Pancreas (tissue), 10 donors: Measurements from ENCODE around the gene CARD18. TPM values are rescaled to one million over a fixed set of nuclear protein-coding genes. Genes with fewer than 3 reads are reported as not detected.
"Not testable (repeated sequence)": the region's sequence is repeated elsewhere in the genome, so short reads cannot be mapped to it uniquely, and the experiment has no call there.

Experiments
- ATAC-seq, 4 donors: fragments of 200-7000 bp; cut with Tn5 transposase; one replicate each; pipeline versions ENCODE4 v1.8.0 to v1.9.1; 2020; ENCODE audit warnings: mild to moderate bottlenecking in 4 of 4, moderate library complexity in 4 of 4
- DNase-seq, 6 donors: peaks; one replicate each; pipeline ENCODE4 v3.0.0-alpha.2; 2020
- FAIRE-seq: peaks from 2 replicates; lab custom pipeline; 2012; peaks lifted over from hg19 to GRCh38; lab: Jason Lieb, UNC
- H3K27ac ChIP-seq, 4 donors: fragments of 200-600 bp; sonication (generic); 1 replicate in 3 of 4; 2 replicates in 1 of 4; pipeline versions ENCODE4 v1.5.0 to v1.8.0; 2020
- H3K27me3 ChIP-seq, 4 donors: fragments of 200-600 bp; one replicate each; pipeline ENCODE4 v1.8.0; 2021
- H3K36me3 ChIP-seq, 3 donors: fragments of 200-600 bp; sonication (generic) in 1 of 3; one replicate each; pipeline versions ENCODE4 v1.5.0 to v1.8.0; 2020 to 2021
- H3K4me1 ChIP-seq, 3 donors: fragments of 200-600 bp; one replicate each; pipeline ENCODE4 v1.8.0; 2021
- H3K4me3 ChIP-seq, 4 donors: fragments of 200-600 bp; sonication (generic) in 2 of 4; one replicate each; pipeline versions ENCODE4 v1.5.0 to v1.8.0; 2020 to 2021
- H3K9me3 ChIP-seq, 4 donors: fragments of 200-600 bp; one replicate each; pipeline ENCODE4 v1.8.0; 2021
- CTCF ChIP-seq, 4 donors: fragments of 200-600 bp; sonication (generic) in 3 of 4; IDR thresholded peaks; one replicate each; pipeline versions ENCODE4 v1.5.0 to v1.8.0; 2021; ENCODE audit warnings: antibody characterized with exemption in 4 of 4
- WGBS, 2 donors: extraction: QIAGEN DNeasy Blood & Tissue Kit; methylation state at CpG; one replicate each; pipeline ENCODE4 v1.1.7; 2013; 5-methylcytosine and 5-hydroxymethylcytosine counted together
- intact Hi-C, 3 donors: fragments of 100-400 bp; cut with DNase I; formaldehyde crosslinking; loops; one replicate each; pipeline versions ENCODE4 v1.11.1 to v1.14.2; 2022
- polyA plus RNA-seq, 2 donors: library from polyadenylated mRNA; stranded (reverse); fragments of 200-250 nt; gene quantifications; one replicate each; pipeline ENCODE4 v1.2.3, GENCODE V29; 2013
- total RNA-seq, 6 donors: library from RNA; stranded (reverse); fragmentation: NEBNext Ultra II Directional in 4 of 6; extraction: Animal tissue kit (Norgen Biotek cat#: 25700) in 4 of 6; gene quantifications; one replicate each; pipeline versions ENCODE4 v1.2.1 to v1.2.4, GENCODE V29; 2021 to 2023
- donor health status: healthy with polysubstance abuse.
- donor health status: DM: no; HTN: no; CAD: no; lungs with moderate emphysema.
- donor health status: DM: no; HTN: no; CAD: no.
- donor health status: control.
- donor health status: control.
- donor health status: Bipolar disorder and iron deficiency.
- donor health status: DM: yes; HTN: yes; CAD: no.
- donor health status: DM: no; HTN: no; CAD: no.
- donor health status: DM: no; HTN: no; CAD: no.
- donor health status: DM: yes; HTN: yes; CAD: no.

CARD18 gene
- total and polyA plus RNA-seq, 8 donors, result 0.33 TPM; not detected in 7

- WGBS, 2 donors, result 59 to 64% methylated on average over 8 of the region's 8 CpGs
- ATAC-seq (peak in 1 of 4 donors; percentile 21), FAIRE-seq (no peak), DNase-seq (no peak)
- Histone ChIP-seq H3K4me3 (no peak overlapping the region), H3K27me3 (no peaks in the 10 kb centered on the region), H3K27ac (no peak overlapping the region), H3K9me3 (no peaks in the 10 kb centered on the region), H3K4me1 (no peaks in the 10 kb centered on the region), H3K36me3 (no peaks in the 10 kb centered on the region)
- intact Hi-C loops, result no loop called here
- no peak for TF ChIP-seq CTCF (IDR thresholded peaks at IDR 0.05)
Observed at GRCh38 chr11:105109855-105110687, 29.5 kb downstream of the CARD18 start.

- TF ChIP-seq CTCF (IDR thresholded peaks at IDR 0.05), result no peak
- DNase-seq (no peak), ATAC-seq (no peak), FAIRE-seq (no peak)
- Histone ChIP-seq H3K27me3 (no peaks in the 10 kb centered on the region), H3K36me3 (no peaks in the 10 kb centered on the region), H3K4me1 (no peaks in the 10 kb centered on the region), H3K27ac (no peak overlapping the region), H3K4me3 (no peak overlapping the region), H3K9me3 (no peaks in the 10 kb centered on the region)
- intact Hi-C loops, result no loop called here
- 91 to 96% methylated on average over 1 of the region's 1 CpG for WGBS, 2 donors
Observed at GRCh38 chr11:105109321-105109720, 30.2 kb downstream of the CARD18 start.

GRCh38 chr11:105108247-105108646, 31.3 kb downstream of the CARD18 start:
- FAIRE-seq, result no peak

DNA sequence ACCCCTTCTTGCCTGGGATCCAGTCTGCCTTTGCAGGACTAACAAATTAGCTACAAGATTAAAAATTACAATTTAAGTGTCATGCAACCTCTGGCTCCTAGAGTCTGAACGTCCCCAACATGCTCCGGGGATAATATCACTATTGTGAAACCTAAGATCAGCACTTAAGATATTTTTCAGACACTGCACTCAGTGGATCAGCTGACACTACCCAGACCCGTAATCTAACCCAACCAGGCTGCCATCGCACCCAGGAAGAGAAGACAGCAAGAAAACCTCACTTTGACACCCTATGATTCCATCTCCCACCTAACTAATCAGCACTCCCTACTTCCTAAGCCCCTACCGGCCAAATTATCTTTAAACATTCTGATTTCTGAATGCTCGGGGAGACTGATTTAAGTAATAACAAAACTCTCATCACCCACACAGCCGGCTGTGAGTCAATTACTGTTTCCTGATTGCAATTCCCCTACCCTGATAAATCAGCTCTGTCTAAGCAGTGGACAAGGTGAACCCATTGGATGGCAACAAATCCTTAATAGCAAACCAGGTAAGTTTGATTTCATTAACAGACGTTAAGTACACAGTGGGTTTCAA, 32.2 kb downstream of the CARD18 start:
- FAIRE-seq, result not testable (repeated sequence)
- 86 to 89% methylated on average over 8 of the region's 8 CpGs for WGBS, 2 donors

More at GRCh38 chr11:105108247-105108646, 31.3 kb downstream of the CARD18 start:
- H3K36me3 ChIP-seq, result no peaks in the 10 kb centered on the region
- H3K4me1 ChIP-seq, result no peaks in the 10 kb centered on the region
- WGBS, 2 donors, result 83 to 88% methylated on average over 1 of the region's 1 CpG
- intact Hi-C loops, result no loop called here
- DNase-seq (no peak), ATAC-seq (no peak)
- H3K27ac ChIP-seq, result no peak overlapping the region
- no peak overlapping the region for H3K4me3 ChIP-seq
- H3K9me3 ChIP-seq, result no peaks in the 10 kb centered on the region
- no peaks in the 10 kb centered on the region for H3K27me3 ChIP-seq
- TF ChIP-seq CTCF (IDR thresholded peaks at IDR 0.05), result no peak

DNA sequence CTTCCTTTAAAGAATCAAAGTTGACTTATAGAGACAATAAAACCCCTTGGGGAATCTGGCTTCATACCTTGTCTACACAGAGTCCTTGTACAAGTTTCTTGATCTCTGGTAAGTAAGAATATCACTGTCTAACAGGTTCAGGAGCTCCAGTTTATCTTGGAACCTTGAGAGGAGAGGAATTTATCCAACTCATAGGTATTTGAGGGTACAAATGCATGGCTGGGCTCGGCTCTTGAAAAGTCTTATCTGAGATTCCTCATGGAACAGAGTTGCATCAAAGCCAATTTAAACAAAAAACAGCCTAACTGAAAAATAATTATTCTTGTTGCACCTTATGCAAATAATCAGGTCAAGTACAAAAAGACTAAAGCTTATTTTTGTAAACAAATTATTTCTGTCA, 33.4 kb downstream of the CARD18 start:
- no peak for DNase-seq
- no peak for TF ChIP-seq CTCF (IDR thresholded peaks at IDR 0.05)
- Histone ChIP-seq H3K36me3 (no peaks in the 10 kb centered on the region), H3K4me3 (no peak overlapping the region), H3K27ac (no peak overlapping the region), H3K27me3 (no peaks in the 10 kb centered on the region), H3K9me3 (no peaks in the 10 kb centered on the region), H3K4me1 (no peaks in the 10 kb centered on the region)
- WGBS, 2 donors, result 14 to 18% methylated on average over 1 of the region's 1 CpG
- intact Hi-C loops, result no loop called here
- no peak for FAIRE-seq
- peak in 1 of 4 donors; percentile 52 for ATAC-seq

More for the DNA sequence above, 32.2 kb downstream of the CARD18 start:
- H3K36me3 ChIP-seq, H3K27ac ChIP-seq, ATAC-seq, H3K27me3 ChIP-seq, H3K9me3 ChIP-seq, H3K4me3 ChIP-seq, DNase-seq, H3K4me1 ChIP-seq, intact Hi-C loops: not testable (repeated sequence)
